Natural killer cell treated with Interleukin-12 subunit alpha and Interleukin-12 subunit beta and Interleukin-15 and Interleukin-18, amount 100 ng/mL, for 72 hours (primary cell): ENCODE results near the gene NHERF2. TPM values are rescaled to one million over a fixed set of nuclear protein-coding genes. Genes with fewer than 3 reads are reported as not detected.

Experiments used
- ATAC-seq, 2 donors: fragments of 150-1000 bp; cut with Tn5 transposase in 1 of 2; sonication (Bioruptor Pico), chemical (Tn5 transposase) in 1 of 2; 2 replicates each; pipeline ENCODE4 v1.10.0; 2021
- DNase-seq: peaks from one replicate; pipeline ENCODE4 v3.0.0; 2022; ENCODE audit warnings: low spot score
- H3K27ac Mint-ChIP-seq, 2 donors: 1 replicate in 1 of 2; 2 replicates in 1 of 2; pipeline ENCODE4 v1.8.0; 2022; ENCODE audit warnings: mixed read lengths in 2 of 2, mild to moderate bottlenecking in 1 of 2, moderate library complexity in 1 of 2
- H3K27me3 Mint-ChIP-seq, 2 donors: 1 replicate in 1 of 2; 2 replicates in 1 of 2; pipeline ENCODE4 v1.8.0; 2022; ENCODE audit warnings: mixed read lengths in 2 of 2
- H3K36me3 Mint-ChIP-seq: one replicate; pipeline ENCODE4 v1.8.0; 2022; ENCODE audit warnings: mixed read lengths
- H3K4me1 Mint-ChIP-seq, 2 donors: 1 replicate in 1 of 2; 2 replicates in 1 of 2; pipeline ENCODE4 v1.8.0; 2022; ENCODE audit warnings: low read depth in 2 of 2, mixed read lengths in 2 of 2, mild to moderate bottlenecking in 1 of 2
- H3K4me3 Mint-ChIP-seq: one replicate; pipeline ENCODE4 v1.8.0; 2022; ENCODE audit warnings: mixed read lengths
- H3K9me3 Mint-ChIP-seq: 2 replicates; pipeline ENCODE4 v1.8.0; 2022; ENCODE audit warnings: mixed read lengths
- total RNA-seq, 2 donors: library from RNA; stranded (reverse); gene quantifications; one replicate each; pipeline ENCODE4 v1.2.3, GENCODE V29; 2022

Gene NHERF2
- total RNA-seq, 2 donors from 2014 or later = 3.8 to 4.5 TPM

- Mint-ChIP-seq H3K4me1 (peaks cover 0 to 24% of the 10 kb centered on the region in 2 donors), H3K27ac (peak overlapping the region; percentile 28 to 50), H3K27me3 (peaks cover 0 to 10% of the 10 kb centered on the region in 2 donors), H3K36me3 (no peaks in the 10 kb centered on the region), H3K9me3 (no peaks in the 10 kb centered on the region), H3K4me3 (peak overlapping the region; percentile 75)
- ATAC-seq (peak in 1 of 2 donors; percentile 29), DNase-seq (no peak)
These were observed 42.1 kb upstream of the NHERF2 start for GRCh38 chr16:1984347-1985225.

DNA sequence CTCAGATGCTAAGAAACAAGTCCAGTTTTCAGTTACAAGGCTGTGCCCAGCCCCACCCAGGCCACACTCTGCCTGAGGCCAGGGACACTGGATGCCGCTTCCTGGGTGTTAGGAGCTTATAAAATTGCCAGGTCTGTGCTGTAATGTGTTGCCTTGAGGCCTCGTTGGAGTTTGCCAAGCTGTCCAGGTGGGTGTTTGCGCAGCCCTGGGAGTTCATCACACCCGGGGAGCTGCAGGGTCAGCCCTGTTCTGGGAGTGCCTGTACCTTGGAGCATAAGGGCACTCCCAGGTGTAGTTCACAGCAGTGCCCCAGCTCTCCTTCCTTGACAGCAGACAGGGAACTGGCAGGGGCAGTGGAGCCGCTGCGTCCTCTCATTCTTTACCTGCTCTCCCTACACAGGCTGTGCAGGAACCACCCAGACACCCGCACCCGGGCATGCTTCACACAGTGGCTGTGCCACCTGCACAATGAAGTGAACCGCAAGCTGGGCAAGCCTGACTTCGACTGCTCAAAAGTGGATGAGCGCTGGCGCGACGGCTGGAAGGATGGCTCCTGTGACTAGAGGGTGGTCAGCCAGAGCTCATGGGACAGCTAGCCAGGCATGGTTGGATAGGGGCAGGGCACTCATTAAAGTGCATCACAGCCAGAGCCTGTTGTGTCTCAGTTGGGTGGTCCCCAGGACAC is 41.1 kb upstream of the NHERF2 start:
- no peak for ATAC-seq
- no peaks in the 10 kb centered on the region for H3K36me3 Mint-ChIP-seq
- H3K27me3 Mint-ChIP-seq = peaks cover 0 to 8% of the 10 kb centered on the region in 2 donors
- peaks cover 0 to 24% of the 10 kb centered on the region in 2 donors for H3K4me1 Mint-ChIP-seq
- peak overlapping the region; percentile 75 for H3K4me3 Mint-ChIP-seq
- peak overlapping the region in 1 of 2 donors; percentile 28 for H3K27ac Mint-ChIP-seq
- no peaks in the 10 kb centered on the region for H3K9me3 Mint-ChIP-seq
- DNase-seq = no peak

GRCh38 chr16:1987198-1987597 is 39.5 kb upstream of the NHERF2 start:
- peaks cover 0 to 32% of the 10 kb centered on the region in 2 donors for H3K4me1 Mint-ChIP-seq
- peaks cover 0 to 6% of the 10 kb centered on the region in 2 donors for H3K27me3 Mint-ChIP-seq
- H3K36me3 Mint-ChIP-seq = no peaks in the 10 kb centered on the region
- no peak for ATAC-seq
- DNase-seq = no peak
- H3K9me3 Mint-ChIP-seq = no peaks in the 10 kb centered on the region
- H3K4me3 Mint-ChIP-seq = no peak overlapping the region
- no peak overlapping the region for H3K27ac Mint-ChIP-seq

- Mint-ChIP-seq H3K9me3 (no peaks in the 10 kb centered on the region), H3K36me3 (no peaks in the 10 kb centered on the region), H3K4me3 (peak within 1 kb of the TSS; percentile 80), H3K27ac (peak within 1 kb of the TSS; percentile 65 to 69), H3K4me1 (peaks cover 11 to 32% of the 10 kb centered on the region in 2 donors), H3K27me3 (no peaks in the 10 kb centered on the region)
- ATAC-seq (no peak), DNase-seq (no peak)
These were observed 37.2 kb upstream of the NHERF2 start, which contains the start of gene SYNGR3 for GRCh38 chr16:1989209-1990100. Gene SYNGR3 (plus strand): TSS chr16:1989970. CDS start chr16:1990103, 133 bp downstream.

GRCh38 chr16:1990101-1990350 is 36.7 kb upstream of the NHERF2 start:
- H3K27ac Mint-ChIP-seq = no peak overlapping the region
- no peak for ATAC-seq

GRCh38 chr16:1990351-1991134 is 36.2 kb upstream of the NHERF2 start:
- no peaks in the 10 kb centered on the region for H3K9me3 Mint-ChIP-seq
- ATAC-seq (no peak), DNase-seq (peak; percentile 79)
- H3K27me3 Mint-ChIP-seq = no peaks in the 10 kb centered on the region
- peak overlapping the region; percentile 80 for H3K4me3 Mint-ChIP-seq
- H3K36me3 Mint-ChIP-seq = no peaks in the 10 kb centered on the region
- peaks cover 11 to 32% of the 10 kb centered on the region in 2 donors for H3K4me1 Mint-ChIP-seq
- H3K27ac Mint-ChIP-seq = peak overlapping the region; percentile 65 to 82

More at GRCh38 chr16:1990101-1990350, 36.7 kb upstream of the NHERF2 start:
- no peaks in the 10 kb centered on the region for H3K36me3 Mint-ChIP-seq
- no peak overlapping the region for H3K4me3 Mint-ChIP-seq
- no peaks in the 10 kb centered on the region for H3K9me3 Mint-ChIP-seq
- DNase-seq = no peak
- H3K4me1 Mint-ChIP-seq = peaks cover 11 to 28% of the 10 kb centered on the region in 2 donors
- no peaks in the 10 kb centered on the region for H3K27me3 Mint-ChIP-seq

DNA sequence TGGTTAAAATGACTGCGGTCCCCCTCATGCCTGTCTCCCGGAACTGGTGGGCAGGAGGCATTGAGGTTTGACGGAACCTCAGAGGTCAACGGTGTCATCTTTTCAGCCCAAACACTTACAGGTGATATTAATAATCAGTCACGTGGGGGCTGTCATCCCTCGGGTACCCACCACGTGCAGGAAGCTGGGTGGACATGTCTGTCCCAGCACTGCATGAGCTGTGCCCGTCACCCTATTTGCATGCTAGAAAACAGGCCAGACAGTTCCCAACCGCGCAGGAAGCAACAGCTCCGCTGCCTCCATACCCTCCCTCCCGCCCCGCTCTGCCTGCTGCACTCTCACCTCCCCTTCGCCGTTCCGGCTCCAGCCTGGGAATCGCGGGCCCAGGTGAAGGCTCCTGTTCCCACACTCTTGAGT is 35.6 kb upstream of the NHERF2 start:
- Mint-ChIP-seq H3K36me3 (no peaks in the 10 kb centered on the region), H3K4me1 (peaks cover 11 to 36% of the 10 kb centered on the region in 2 donors), H3K27me3 (no peaks in the 10 kb centered on the region), H3K27ac (peak overlapping the region; percentile 65 to 82), H3K9me3 (no peaks in the 10 kb centered on the region), H3K4me3 (peak overlapping the region; percentile 80)
- ATAC-seq = peak; percentile 58 to 62
- peak; percentile 75 for DNase-seq

- DNase-seq (no peak), ATAC-seq (no peak)
- Mint-ChIP-seq H3K9me3 (no peaks in the 10 kb centered on the region), H3K4me1 (peaks cover 11 to 35% of the 10 kb centered on the region in 2 donors), H3K27me3 (no peaks in the 10 kb centered on the region), H3K27ac (peak overlapping the region; percentile 65 to 82), H3K4me3 (peak overlapping the region; percentile 80), H3K36me3 (no peaks in the 10 kb centered on the region)
These were observed 35.1 kb upstream of the NHERF2 start for GRCh38 chr16:1991588-1991947.

DNA sequence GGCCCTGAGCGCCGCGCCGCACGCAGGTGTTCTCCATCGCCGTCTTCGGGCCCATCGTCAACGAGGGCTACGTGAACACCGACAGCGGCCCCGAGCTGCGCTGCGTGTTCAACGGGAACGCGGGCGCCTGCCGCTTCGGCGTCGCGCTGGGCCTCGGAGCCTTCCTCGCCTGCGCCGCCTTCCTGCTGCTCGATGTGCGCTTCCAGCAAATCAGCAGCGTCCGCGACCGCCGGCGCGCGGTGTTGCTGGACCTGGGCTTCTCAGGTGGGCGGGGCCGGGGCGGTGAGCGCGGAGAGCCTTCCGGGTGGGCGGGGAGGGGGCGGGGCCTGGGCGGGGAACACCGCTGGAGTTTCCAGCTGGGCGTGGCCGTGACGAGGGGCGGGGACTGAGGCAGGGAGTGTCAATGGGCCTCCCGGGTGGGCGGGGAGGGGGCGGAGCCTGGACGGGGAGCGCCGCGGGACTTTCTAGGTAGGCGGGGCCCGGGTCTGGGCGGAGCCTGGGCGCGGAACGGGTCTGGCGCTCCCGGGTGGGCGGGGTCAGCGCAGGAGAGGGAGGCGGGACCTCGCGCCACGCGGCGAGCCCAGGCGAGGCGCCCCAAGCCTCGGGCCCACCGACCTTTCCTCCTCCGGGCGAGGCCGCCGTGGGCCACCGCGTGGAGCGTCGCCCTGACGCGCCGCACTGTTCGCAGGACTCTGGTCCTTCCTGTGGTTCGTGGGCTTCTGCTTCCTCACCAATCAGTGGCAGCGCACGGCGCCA is 34.6 kb upstream of the NHERF2 start:
- H3K4me1 Mint-ChIP-seq = peaks cover 11 to 34% of the 10 kb centered on the region in 2 donors

DNA sequence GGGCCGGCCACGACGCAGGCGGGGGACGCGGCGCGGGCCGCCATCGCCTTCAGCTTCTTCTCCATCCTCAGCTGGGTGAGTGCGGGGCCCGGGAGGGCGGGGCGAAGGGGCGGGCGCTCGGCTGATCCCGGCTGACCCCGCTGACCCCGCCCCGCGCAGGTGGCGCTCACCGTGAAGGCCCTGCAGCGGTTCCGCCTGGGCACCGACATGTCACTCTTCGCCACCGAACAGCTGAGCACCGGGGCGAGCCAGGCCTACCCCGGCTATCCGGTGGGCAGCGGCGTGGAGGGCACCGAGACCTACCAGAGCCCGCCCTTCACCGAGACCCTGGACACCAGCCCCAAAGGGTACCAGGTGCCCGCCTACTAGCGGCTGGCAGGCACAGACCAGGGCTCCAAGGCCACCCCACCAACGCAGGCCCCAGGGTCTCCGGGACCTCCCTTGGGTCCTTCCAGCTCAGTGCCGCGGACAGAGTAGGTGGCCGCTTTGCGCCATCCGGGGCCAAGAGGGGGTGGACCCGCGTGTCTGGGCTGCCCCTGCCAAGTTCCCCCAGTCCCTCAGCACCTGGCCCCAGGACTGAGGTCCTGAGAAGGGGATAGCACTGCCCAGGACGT is 33.9 kb upstream of the NHERF2 start:
- ATAC-seq = no peak
- H3K4me3 Mint-ChIP-seq = no peak overlapping the region
- H3K27me3 Mint-ChIP-seq = no peaks in the 10 kb centered on the region
- DNase-seq = no peak
- H3K36me3 Mint-ChIP-seq = no peaks in the 10 kb centered on the region
- peaks cover 11 to 37% of the 10 kb centered on the region in 2 donors for H3K4me1 Mint-ChIP-seq
- H3K27ac Mint-ChIP-seq = no peak overlapping the region
- no peaks in the 10 kb centered on the region for H3K9me3 Mint-ChIP-seq

More for the DNA sequence above, 34.6 kb upstream of the NHERF2 start:
- Mint-ChIP-seq H3K9me3 (no peaks in the 10 kb centered on the region), H3K4me3 (peak overlapping the region; percentile 80), H3K36me3 (no peaks in the 10 kb centered on the region), H3K27ac (peak overlapping the region; percentile 65 to 82), H3K27me3 (no peaks in the 10 kb centered on the region)
- ATAC-seq = peak; percentile 88 to 92
- DNase-seq = peak; percentile 97

- Mint-ChIP-seq H3K27ac (peak overlapping the region; percentile 25 to 57), H3K4me3 (peak overlapping the region; percentile 67), H3K27me3 (no peaks in the 10 kb centered on the region), H3K36me3 (no peaks in the 10 kb centered on the region), H3K9me3 (no peaks in the 10 kb centered on the region), H3K4me1 (peaks cover 11 to 37% of the 10 kb centered on the region in 2 donors)
- DNase-seq (no peak), ATAC-seq (peak in 1 of 2 donors; percentile 19)
These were observed 33.0 kb upstream of the NHERF2 start for GRCh38 chr16:1993731-1994131.
